KG1 (cell line): ENCODE measurements around the gene DDX50.
"Not testable (repeated sequence)": the region's sequence is repeated elsewhere in the genome, so short reads cannot be mapped to it uniquely, and the experiment has no call there.

Experiments
- DNase-seq: peaks from one replicate; lab custom pipeline; 2025; lab: John Stamatoyannopoulos, UW

Gene DDX50, protein sequence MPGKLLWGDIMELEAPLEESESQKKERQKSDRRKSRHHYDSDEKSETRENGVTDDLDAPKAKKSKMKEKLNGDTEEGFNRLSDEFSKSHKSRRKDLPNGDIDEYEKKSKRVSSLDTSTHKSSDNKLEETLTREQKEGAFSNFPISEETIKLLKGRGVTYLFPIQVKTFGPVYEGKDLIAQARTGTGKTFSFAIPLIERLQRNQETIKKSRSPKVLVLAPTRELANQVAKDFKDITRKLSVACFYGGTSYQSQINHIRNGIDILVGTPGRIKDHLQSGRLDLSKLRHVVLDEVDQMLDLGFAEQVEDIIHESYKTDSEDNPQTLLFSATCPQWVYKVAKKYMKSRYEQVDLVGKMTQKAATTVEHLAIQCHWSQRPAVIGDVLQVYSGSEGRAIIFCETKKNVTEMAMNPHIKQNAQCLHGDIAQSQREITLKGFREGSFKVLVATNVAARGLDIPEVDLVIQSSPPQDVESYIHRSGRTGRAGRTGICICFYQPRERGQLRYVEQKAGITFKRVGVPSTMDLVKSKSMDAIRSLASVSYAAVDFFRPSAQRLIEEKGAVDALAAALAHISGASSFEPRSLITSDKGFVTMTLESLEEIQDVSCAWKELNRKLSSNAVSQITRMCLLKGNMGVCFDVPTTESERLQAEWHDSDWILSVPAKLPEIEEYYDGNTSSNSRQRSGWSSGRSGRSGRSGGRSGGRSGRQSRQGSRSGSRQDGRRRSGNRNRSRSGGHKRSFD

DNA sequence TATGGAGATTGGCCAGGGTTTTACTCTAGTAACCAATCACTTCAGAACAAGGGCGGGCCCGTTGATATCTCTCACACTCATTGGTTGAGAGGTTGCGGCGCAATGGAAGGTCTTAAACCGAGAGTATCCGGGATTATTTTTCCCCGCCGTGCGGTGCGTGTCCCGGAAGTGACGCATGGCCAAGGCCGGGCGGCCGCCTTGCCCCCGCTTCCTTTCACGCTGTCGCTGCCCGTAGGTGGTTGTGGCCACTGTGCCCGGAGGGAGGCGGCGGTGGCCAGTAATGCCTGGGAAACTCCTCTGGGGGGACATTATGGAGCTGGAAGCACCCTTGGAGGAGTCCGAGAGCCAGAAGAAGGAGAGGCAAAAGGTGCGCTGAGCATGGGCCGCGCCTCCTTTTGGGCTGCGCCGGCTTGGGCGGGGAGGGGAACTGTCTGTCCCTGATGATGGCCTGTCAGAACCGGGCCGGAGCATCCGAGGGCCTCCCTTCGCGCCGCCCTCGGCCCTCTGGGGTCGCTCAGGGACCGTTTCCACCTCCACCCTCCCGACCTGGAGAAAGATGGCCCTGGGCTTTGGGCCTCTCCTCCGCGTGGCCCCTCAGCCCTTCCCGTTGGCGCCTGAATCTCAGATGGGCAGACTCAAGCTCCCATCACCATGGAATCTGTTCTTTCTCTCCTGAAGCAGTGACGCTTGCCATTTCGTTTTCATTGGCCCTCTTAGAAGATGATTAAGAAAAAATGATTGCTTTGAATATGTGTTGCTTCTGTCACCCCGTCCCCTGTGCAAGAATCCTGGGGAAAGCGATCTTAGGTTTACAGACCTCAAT, at the start of gene DDX50:
DDX50 (plus strand) TSS at position 211 of the 823 bp plus-strand sequence; CDS start at position 281, 70 bp downstream.
- peak; percentile 96 for DNase-seq

DNA sequence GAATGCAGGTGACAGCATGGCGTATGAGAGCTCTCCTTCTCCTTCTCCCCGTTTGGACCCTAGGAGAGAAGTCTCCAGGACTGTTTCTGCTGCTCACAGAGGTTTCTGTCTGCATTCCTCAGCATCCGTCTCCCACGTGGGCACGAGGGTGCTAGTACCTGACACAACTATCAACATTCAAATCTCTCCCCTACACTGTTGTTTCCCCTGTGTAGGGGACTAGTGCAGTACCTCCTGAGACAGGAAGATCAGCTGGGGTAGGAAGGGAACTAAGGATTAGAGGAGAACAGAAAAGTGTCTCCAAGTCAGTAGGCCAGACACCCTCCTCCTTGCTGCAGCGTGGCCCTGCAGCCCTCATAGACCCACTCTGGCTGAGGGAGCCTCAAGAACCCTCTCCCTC, 44.8 kb upstream of the DDX50 start:
- no peak for DNase-seq

DNA sequence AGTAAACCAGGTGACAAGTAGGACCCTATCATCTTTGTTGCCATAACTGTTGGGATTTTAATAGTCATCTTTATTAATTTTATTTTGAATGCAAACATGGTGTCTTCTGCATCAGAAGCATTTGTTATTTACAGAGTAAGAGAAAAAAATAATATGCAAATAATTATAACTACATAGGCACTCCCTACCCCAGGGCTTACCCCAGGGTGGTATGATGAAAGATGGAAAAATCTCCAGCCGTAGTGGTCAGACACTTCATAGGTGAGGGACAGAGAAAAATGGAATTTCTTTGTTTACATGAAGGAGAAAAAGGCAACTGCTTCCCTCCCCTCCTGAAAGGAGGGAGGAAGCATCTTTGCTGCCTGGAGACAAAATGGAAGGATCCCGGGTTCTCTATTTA, 44.1 kb upstream of the DDX50 start:
- no peak for DNase-seq

DNA sequence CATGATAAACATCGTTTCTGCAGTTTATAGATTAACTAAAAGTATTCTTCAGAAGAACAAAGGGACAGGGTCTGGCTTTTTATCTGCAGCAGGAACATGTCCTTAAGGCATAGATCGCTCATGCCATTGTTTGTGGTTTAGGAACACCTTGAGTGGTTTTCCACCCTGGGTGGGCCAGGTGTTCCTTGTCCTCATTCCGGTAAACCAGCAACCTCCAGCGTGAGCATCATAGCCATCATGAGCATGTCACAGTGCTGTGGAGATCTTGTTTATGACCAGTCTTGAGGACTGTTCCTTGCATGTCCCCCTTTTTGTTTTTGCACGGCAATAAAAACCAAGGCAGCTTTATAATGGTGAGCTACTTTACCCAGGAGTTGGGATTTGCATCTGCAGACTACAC, 39.9 kb upstream of the DDX50 start:
- DNase-seq: no peak

DNA sequence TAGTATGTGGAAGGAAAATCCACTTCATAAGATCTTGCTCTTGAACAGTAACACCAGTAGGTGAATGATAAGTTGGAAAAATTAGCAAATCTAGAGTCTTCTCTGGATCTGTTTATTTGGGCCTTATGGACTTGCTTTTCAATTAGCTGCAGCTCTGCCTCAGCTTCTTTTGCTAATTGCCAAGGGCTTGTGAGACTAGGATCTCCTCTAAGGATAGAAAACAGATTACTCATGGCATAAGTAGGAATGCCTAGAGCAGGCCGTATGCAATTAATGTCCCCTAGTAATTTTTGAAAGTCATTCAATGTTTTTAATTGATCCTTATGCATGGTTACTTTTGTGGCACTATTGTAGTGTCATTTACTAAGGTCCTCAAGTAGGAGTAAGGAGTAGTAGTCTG, 36.5 kb upstream of the DDX50 start:
- DNase-seq: no peak

DNA sequence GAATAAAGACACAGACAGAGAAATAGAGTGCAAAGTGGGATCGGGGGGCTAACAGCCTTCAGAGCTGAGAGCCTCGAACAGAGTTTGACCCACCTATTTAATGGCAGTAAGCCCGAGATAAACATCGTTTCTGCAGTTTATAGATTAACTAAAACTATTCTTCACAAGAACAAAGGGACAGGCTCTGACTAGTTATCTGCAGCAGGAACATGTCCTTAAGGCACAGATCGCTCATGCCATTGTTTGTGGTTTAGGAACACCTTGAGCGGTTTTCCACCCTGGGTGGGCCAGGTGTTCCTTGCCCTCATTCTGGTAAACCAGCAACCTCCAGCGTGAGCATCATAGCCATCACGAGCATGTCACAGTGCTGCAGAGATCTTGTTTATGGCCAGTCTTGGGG, 32.9 kb upstream of the DDX50 start:
- DNase-seq: not testable (repeated sequence)

DNA sequence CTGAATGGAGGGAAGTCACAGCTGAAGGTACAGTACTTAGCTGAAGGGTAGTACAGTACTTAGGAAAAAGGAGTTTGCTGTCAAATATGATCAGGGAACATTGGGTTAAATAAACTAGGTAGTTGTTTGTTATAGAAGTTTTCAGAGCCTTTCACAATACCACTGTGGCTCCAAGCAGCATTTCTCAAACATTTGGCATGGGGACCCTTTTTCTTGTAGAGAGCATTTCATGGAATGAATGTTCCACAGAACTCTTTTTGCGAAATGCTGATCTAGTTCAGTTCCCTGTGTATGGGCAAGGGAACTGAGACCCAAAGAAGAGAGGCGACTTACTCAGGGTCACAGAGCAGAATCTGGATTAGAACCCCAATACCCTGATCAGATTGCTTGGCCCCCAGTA, 31.5 kb upstream of the DDX50 start:
- DNase-seq: no peak

DNA sequence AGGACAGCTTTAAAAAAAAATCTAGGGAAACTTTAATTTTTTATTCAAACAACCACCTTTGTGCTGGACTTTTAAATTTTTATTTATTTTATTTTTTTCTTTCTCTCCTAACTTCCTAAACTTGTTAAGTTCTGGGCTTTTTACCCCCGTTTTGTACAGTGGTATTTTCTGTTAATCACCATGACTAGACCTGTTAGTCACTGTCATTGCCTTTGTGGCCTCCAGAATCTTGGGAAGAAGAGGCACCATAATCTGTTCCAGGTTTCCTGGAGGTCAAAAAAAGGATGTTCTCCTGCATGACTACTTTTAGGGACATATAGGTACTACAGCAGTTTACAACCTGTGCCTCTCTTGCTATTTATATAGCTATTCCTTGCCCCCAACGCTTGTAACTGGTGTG, 31.1 kb upstream of the DDX50 start:
- DNase-seq: no peak

DNA sequence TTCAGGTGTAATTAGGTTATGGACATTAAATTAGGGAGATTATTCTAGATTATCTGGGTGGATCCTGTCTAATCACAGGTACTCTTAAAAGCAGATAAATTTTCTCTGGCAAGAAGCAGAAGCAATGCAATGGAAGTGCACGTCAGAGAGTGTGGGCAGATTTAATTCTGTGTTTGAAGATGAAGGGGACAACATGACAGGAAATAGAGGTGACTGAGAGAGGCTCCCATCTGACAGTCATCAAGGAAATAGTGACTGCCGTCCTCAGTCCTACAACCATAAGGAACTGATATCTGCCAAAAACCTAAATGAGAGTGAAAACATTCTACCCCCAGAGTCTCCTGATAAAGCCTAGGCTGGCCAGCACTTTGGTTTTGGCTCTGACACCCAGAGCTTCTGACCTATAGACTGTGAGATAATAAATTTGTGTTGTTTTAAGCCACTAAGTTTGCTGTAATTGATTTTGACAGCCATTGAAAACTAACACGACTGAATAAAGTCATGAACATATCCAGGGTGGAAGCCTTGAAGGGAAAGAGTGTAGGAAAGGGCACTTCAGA, 30.5 kb upstream of the DDX50 start:
- DNase-seq: no peak

DNA sequence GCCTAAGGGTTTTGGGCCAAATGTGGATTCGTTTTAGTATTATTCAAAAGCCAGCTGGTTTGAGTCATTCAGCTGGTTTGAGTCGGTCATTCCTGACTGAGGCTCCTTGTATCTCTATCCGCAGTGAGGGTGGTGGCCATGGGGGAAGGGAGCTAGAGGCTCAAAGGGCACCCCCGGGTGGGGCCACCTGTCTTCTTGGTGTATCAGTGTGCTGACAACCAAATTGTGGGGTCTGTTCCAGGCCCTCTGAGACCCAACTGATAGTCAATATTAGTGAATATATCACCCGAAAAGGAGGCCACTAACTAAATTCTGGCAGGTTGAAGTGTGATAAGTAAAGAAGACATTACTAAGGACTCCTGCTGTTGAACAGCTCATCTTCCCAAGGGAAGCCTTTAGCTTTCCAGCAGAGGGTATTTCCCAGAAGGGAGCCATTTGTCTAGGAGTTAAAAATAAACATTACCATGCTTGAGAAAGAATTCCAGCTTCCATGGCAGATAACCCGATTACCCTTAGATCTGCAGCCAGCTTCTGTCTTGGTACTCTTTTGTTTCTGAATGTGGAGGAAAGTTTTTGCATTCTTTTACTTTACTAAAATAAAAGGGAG, 29.9 kb upstream of the DDX50 start:
- DNase-seq: no peak

DNA sequence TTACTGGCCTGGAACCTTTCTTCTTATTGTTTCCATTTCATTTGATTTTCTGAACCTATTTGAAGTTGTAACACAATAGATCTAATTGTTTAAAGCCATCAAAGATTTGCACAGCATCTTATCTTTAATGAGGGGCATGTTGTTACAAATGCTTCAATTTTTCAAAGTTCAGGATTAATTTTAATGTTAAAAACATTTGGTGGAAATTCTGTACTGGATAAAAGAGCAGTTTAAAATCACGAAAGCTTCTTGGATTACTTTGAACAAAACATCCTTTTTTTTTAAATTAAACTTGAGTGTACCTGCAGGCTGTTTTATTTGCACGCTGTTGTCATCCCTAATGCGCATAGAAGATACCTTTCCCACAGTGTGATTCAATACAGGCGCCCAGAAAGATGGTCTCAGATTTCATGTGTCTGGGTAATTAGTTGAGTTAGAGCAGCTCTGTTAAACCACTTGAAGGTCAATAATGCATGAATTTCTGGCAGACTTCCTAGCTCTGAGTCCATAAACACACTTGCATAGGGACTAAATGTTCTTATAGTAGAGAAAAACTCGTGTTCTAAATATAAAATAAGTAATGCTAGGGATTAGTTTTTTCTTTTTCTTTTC, 29.3 kb upstream of the DDX50 start:
- DNase-seq: no peak

DNA sequence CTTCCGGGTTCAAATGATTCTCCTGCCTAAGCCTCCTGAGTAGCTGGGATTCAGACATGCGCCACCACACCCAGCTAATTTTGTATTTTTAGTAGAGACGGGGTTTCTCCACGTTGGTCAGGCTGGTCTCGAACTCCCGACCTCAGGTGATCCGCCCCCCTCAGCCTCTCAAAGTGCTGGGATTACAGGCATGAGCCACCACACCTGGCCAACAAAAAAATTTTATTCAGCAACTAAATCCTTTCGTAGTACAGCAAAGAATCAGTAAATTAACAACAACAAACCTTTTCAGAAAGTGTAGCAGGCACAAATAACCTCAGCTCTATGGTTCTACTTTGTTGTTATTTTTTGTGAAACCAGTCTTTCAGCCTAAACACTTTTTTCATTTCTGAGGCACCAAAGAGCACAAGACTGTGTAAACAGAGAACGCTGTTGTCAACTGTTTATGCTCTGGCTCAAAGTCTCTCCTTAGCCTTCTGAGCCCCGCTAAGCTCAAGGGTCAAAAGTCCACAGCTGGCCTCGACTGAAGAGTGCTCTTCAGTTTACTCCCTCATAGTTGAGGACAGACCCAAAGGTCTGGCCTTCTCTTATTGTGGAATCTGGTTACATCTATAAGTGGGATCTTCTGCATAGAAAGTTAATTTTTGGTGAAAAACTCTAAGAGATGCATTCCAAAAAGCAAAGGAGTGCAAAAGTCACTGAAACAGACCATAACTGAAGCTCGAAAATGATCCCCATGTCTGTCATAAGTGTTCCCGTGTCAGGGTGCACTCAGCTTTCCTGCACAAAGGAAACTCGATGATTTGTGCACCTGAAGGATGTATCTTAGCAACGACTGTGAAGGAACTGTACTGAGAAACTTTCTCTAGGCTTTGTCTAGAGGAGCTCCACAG, 24.6 kb upstream of the DDX50 start:
- DNase-seq: no peak

DNA sequence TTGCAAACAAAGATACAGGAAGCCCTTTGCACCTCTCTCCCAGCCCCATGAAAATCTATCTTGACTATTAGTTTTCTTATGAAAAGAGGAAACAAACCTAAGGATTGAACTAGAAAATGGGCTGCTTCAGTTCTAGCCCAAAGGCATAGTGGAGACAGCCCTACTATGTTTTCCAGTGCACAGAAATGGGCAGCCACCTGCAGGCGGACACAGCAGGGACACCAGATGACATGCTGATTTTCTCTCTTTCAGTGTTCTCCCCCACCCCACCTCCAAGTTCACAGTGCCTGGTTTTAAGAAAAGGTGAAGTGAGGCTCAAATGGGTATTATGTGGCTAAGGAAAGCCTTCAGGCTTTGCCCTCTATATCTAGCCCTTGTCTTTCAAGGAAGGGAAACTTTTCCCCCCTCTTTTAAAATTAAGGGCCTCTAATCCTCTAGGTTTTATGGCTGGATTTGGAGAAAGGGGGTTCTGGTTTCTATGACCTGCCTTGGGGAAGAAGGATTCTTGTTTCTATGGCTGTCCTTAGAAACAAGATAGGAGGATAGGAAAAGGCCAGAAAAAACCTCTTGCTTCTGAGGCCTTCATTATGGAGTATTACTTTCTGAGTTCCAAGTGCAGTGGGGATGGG, 23.5 kb upstream of the DDX50 start:
- DNase-seq: no peak

DNA sequence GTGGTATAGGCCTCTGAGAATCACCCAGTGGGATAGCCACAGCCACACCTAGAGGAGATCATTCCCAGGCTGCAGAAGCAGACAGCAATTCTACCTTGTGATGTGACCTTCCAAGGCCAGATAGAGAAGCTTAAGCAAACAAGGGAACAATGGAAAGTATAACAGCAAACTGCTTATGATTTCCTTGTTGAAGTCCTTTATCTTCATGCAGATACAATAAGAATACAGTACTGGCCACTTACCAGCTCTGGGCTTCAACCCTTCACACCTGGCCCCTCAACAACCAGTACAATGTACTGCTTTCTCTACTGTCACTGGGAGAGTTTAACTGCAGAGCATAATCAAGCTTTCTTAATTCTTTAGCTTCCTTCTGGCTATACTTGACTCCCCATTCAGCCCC, 22.6 kb upstream of the DDX50 start:
- no peak for DNase-seq

DNA sequence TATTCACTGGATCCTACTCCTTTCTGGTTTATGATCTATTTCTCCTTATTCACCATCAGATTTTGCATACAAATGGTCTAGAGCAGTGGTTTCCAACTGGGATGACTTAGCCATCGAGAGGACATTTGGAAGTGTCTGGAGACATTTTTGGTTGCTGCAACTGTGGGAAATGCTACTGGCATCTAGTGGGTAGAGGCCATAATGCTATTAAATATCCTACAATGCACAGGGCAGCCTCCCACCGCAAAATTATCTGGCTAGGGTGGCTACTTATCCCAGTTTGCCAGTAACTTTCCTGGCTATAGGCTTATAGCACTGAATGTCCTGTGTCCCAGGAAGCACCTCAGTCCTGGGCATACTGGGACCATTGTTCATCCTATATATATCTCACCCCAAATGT, 21.5 kb upstream of the DDX50 start:
- no peak for DNase-seq

DNA sequence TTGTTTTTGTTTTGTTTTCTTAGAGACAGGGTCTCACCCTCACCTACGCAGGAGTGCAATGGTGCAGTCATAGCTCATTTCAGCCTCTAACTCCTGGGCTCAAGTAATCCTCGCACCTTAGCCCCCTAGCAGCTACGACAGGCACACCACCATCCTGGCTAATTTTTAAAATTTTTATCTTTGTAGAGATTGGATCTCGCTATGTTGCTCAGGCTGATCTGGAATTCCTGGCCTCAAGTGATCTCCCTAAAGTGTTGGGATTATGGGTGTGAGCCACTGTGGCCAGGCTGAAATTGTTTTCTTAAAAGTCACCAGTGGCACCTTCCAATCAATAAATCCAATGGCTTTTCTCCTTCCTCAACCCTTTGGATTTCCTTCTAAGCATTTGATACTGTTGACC, 20.9 kb upstream of the DDX50 start:
- no peak for DNase-seq

DNA sequence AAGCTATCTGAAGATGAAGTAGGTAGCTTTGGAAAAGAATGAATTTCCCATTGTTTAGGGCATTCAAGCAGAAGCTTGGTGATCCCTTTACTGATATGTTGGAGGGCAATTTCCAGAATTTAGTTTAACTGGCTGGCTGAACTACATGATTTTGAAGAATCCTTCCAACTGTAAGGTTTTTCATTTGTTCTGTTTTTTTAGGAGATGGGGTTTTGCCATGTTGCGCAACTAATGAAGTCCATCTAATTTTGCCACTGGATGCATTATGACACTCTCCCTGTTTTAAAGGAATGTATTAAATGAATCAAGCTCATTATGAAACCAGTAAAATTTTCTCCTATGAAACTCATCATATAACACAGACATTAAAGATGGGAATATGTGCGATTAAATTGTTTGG, 6.1 kb upstream of the DDX50 start:
- DNase-seq: no peak

DNA sequence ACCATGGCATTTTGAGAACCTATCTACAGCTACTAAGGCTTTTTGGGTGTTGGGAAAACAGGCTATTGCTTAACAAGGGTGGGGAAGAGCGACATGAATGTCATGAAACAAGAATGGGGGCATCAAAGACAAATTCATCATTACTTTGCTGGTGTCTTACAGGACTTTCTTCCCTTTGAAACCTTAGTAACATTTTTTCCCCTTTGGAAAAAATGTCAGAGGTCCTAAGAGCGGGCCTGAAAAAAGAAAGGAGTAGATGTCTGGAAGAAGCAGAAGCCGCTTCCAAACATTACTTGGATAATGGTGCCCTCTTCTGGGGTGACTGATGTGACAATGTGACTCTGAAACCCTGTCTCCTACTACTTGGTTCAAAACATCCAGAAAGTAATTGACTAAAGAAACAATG, 3.8 kb upstream of the DDX50 start:
- peak; percentile 25 for DNase-seq

DNA sequence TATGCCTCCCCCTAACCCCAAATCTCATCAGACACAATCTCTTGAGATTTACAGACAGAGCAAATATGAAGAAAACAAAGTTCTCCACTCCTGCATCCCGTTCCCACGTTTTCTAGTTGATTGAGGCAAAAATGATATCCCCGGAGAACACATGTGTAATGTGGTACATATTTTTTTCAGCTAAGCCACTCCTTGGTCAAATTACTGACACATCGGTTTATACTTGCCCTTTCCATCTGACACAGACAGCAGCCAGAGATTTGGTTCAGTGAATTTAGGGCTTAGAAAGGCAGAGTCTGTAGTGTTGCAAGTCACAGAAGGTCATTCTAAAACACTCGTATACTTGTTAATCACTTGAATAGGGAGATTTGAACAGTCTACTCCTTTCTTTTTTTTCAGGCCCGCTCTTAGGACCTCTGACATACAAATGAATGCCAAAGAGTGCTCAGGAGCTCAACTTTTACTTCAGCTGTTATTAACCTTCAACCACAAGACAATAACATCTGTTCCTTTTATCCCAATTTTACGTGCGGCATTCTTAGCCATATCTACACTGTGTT, 1.8 kb upstream of the DDX50 start:
- DNase-seq: no peak
